Posterior cingulate gyrus (tissue), 11 donors: Measurements from ENCODE around the gene JAKMIP2.
"Not testable (repeated sequence)": the region's sequence is repeated elsewhere in the genome, so short reads cannot be mapped to it uniquely, and the experiment has no call there.

Experiments
- DNase-seq, 10 donors: peaks; one replicate each; pipeline versions ENCODE4 v3.0.0 to v3.0.0-alpha.2; 2020 to 2021; ENCODE audit warnings: mixed read lengths in 3 of 10
- intact Hi-C: fragments of 100-400 bp; cut with DNase I; formaldehyde crosslinking; loops from one replicate; pipeline ENCODE4 v1.15.1; 2023

Gene JAKMIP2

DNA sequence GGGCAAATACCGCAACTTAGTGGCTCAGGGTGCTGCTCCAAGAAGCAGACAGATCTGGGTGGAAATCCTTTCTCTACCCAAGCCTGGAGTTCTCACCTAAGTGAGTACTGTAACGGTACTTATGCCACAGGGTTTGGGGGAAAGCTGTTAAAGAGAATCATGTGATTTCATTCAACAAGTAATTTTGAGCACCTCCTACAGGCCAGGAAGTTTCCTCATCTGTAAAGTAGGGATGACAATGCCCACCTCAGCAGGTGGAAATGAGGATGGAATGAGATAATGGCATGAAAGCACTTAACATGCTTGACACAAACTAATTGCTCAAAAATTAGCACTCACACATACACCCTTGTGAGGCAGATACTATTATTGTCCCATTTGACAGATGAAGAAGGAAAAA lies 114.1 kb downstream of the JAKMIP2 start:
- intact Hi-C loops: no loop called here

DNA sequence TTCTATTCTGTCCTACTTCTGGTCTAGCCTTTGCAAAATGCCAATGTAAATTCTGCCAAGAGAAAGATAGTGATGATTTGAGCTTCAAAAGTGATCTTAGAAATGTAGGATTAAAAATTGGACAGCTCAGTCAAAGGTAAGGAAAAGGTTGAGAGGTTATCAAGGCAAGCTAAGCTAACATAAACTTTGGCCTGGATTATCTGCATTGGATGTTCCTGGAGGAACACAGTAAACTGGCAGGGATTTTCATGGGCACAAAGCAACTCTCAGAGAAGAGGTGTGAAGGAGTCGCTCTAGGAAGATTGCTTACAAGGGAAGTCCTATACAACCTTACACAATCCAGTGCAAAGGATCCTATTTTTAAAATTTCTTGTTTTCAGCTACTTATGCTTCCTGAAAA lies 115.2 kb downstream of the JAKMIP2 start:
- intact Hi-C loops: no loop called here
- no peak for DNase-seq

More for the DNA sequence above, 114.1 kb downstream of the JAKMIP2 start:
- DNase-seq: no peak

- intact Hi-C loops: no loop called here
- DNase-seq: no peak
These were observed 116.1 kb downstream of the JAKMIP2 start for GRCh38 chr5:147666419-147666818.

GRCh38 chr5:147661541-147661940 lies 121.0 kb downstream of the JAKMIP2 start:
- DNase-seq: no peak
- intact Hi-C loops: no loop called here

DNA sequence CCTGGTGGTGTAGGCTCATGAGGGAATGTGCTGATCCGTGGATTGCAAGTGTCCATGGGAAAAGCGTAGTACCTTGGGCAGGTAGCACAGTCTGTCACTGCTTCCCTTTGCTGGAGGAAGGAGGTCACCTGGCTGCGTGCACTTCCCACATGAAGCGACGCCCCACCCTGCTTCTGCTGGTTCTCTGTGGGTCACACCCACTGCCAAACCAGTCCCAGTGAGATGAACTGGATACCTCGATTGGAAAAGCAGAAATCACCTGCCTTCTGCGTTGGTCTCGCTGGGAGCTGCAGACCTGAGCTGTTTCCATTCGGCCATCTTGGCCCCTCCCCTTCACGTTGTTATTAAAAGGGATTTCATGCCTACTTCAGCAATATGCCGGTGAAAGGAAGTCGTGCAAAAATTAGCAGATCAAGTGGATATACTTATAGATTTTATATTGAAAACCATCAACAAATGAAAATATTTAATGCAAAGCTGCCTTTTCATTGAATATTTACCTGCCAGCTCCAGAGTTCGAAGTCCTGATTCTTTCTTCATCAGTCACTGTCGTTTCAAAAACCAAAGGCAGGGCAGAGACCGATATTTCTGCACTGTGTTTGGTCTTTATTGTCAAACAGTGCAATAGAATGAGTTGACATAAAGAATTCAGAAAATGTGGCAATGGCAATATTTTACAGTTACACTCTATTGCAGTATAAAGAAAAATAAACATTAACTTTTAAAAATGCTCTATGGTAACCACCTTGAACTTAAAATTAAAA lies 123.2 kb downstream of the JAKMIP2 start:
- intact Hi-C loops: no loop called here
- DNase-seq: peak in 1 of 10 donors; percentile 56

DNA sequence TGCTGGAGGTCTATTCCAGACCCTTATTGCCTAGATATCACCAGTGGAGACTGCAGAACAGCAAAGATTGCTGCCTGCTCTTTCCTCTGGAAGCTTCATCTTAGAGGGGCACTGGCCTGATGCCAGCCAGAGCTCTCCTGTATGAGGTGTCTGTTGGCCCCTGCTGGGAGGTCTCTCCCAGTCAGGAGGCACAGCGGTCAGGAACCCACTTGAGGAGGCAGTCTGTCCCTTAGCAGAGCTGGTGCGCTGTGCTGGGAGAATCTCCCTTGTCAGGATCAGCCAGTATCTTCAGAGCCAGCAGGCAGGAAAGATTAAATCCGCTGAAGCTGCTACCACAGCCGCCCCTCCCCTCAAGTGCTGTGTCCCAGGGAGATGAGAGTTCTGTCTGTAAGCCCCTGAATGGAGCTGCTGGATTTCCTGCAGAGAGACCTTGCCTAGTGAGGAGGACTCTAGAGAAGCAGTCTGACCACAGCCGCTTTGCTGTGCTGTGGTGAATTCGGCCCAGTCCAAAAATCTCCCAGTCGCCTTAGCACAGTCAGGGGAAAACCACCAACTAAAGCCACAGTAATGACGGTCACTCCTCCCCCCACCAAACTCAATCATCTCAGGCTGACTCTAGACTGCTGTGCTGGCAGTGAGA lies 124.1 kb downstream of the JAKMIP2 start:
- DNase-seq: peak in 1 of 10 donors; percentile 57
- intact Hi-C loops: no loop called here

GRCh38 chr5:147648597-147648996 lies 133.9 kb downstream of the JAKMIP2 start:
- no peak for DNase-seq
- intact Hi-C loops: no loop called here

DNA sequence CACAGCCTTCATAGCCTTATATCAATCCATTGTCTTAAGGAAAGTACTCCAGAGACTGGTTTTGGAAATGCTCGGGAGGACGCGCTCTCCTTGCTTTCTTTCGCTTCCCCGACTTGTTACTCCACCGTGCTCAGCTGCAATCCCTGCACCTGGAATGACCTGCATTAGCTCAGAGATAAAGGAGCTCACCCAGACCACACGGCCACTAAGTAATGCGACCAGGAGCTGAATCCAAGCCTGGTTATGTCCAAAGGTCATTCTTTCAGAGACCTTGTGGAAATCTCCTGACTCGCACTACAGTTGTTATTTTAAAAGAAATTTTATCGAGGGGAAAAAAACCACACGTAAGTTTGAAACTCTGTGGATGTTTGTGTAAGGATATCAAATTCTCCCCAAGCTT lies 137.3 kb downstream of the JAKMIP2 start:
- intact Hi-C loops: no loop called here
- DNase-seq: peak in 1 of 10 donors; percentile 72

GRCh38 chr5:147644460-147644859 lies 138.1 kb downstream of the JAKMIP2 start:
- intact Hi-C loops: no loop called here
- DNase-seq: no peak

- DNase-seq: no peak
- intact Hi-C loops: no loop called here
These were observed 139.4 kb downstream of the JAKMIP2 start for GRCh38 chr5:147643142-147643541.

DNA sequence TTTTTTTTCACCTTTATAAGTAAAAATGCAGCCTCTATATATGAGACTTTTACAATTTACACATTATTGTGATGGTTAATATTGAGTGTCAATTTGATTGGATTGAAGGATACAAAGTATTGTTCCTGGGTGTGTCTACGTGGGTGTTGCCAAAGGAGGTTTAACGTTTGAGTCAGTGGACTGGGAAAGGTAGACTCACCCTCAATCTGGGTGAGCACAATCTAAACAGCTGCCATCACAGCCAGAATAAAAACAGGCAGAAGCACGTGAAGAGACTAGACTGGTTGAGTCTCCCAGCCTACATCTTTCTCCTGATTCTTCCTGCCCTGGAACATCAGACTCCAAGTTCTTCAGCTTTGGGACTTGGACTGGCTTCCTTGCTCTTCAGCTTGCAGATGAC lies 139.9 kb downstream of the JAKMIP2 start:
- intact Hi-C loops: no loop called here
- DNase-seq: no peak

- intact Hi-C loops: no loop called here
These were observed 143.2 kb downstream of the JAKMIP2 start for GRCh38 chr5:147639321-147639720.

DNA sequence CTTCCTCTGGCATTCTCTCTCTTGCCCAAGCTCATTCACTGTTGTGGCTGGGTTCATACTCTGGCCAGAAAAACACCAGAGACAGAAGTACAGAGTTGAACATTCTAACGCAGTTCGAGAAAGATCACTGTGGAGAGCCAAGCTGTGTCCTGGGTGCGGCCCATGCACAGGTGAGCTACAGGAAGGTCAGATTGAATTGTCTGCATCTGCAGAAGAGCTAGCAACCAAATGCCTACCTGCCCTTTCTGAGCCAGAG lies 145.9 kb downstream of the JAKMIP2 start:
- intact Hi-C loops: no loop called here

More at GRCh38 chr5:147639321-147639720, 143.2 kb downstream of the JAKMIP2 start:
- no peak for DNase-seq

GRCh38 chr5:147635882-147636728 lies 146.4 kb downstream of the JAKMIP2 start:
- intact Hi-C loops: no loop called here
- peak in 1 of 10 donors; percentile 64 for DNase-seq

More for the DNA sequence above, 145.9 kb downstream of the JAKMIP2 start:
- DNase-seq: no peak

- intact Hi-C loops: not testable (repeated sequence)
These were observed 147.1 kb downstream of the JAKMIP2 start for GRCh38 chr5:147635439-147635838.

DNA sequence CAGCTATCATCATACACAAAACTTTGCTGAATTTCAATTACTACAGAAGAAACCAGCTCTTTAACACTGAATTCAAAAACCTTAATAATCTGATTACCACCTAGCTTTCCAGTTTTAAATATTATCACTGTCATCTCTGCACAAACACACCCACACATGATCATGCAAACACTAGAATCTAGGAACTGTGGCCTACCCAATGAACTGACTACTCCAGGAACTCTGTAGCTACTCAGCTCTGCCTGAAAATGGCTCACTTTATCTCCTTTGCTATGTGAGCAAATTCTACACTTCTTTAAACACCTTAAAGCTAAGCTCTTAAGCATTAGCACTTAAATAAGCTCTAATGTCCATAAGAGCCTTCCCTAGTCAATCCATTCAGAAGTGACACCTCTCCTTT lies 149.4 kb downstream of the JAKMIP2 start:
- intact Hi-C loops: no loop called here
- DNase-seq: no peak

More at GRCh38 chr5:147635439-147635838, 147.1 kb downstream of the JAKMIP2 start:
- DNase-seq: not testable (repeated sequence)

DNA sequence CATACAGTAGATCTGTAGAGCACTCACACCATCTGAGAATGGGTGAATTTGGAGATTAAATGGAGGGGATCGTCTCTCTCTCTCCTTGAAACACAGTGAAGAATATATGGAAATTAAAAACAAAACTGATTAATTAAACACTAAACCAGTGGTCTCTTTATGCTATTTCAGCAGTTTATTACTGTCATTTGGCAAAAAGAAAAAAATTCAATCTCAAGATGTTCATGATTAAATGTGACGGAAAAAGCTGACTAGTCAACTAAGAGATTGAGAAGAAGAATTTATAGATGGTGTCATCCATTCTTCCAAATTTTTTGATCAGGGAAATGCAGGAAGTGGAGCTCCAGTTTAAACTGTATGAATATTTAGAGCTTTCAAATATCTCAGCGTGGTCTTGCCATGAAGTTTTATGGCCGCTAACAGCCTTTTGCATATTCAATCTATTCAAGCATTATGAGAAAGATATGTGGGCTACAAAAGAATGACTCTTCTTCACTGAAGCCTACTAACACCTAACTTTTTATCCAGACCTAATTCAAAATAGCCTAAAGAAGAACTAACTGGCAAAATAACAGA lies 151.0 kb downstream of the JAKMIP2 start:
- intact Hi-C loops: no loop called here

GRCh38 chr5:147629196-147629595 lies 153.3 kb downstream of the JAKMIP2 start:
- DNase-seq: no peak
- intact Hi-C loops: loop anchor here (2.0 kb wide), 1 partner anchor 156 kb away; no protein-coding TSS in a partner anchor

More for the DNA sequence above, 151.0 kb downstream of the JAKMIP2 start:
- DNase-seq: no peak

GRCh38 chr5:147628058-147628895 lies 154.3 kb downstream of the JAKMIP2 start:
- peak in 5 of 10 donors; percentile 17 to 73 (median 72) for DNase-seq
- intact Hi-C loops: loop anchor here (1.0 to 2.0 kb wide), 2 partner anchors 157 to 194 kb away; no protein-coding TSS in a partner anchor

DNA sequence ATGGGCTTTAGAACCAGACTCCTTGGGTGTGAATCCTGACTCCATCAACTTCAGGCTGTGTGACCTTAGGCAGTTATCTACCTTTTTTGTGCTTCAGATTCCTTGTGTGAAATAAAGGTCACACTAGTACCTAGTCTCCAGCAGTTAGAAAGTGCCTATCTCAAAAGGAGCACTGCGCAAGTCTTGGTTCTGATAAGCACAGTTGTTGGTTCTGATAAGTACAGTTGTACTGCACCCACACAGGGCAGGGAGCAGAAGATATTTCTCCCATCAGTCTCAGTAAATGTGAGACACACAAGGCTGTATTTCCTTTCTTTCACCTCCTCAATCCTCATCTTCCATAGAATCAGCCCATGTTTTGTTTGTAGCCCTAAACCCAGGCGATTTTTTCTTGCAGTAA lies 156.1 kb downstream of the JAKMIP2 start:
- intact Hi-C loops: no loop called here
- DNase-seq: no peak
